Measurements from ENCODE around the gene HBS1L. TPM values are rescaled to one million over a fixed set of nuclear protein-coding genes. Genes with fewer than 3 reads are reported as not detected.

HBS1L gene
- total and polyA plus RNA-seq, 9 of the 15 experiments (the other 6 are each of a cell fraction or from before 2014, with no cell fraction given) = 101 to 199 (median 145) TPM

DNA sequence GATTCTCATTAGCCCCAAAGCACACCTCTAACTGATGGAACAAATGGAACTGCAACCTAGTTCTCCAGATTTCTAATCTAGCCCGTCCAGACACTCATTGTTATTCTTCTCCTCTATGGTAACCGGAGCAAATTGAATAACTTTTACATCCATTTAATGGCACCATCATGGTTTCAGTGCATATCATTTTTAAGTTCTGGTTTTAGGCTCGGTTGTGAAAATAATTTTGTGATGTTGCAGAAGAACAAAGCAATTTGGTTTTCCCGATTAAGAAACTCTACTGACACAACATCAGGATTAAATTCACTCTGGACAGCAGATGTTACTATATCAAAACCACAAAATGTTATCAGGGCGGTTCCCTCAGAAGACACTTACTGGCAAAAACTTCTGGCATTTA lies 42.5 kb upstream of the HBS1L start (continued):
- TF ChIP-seq, protein P1, sequence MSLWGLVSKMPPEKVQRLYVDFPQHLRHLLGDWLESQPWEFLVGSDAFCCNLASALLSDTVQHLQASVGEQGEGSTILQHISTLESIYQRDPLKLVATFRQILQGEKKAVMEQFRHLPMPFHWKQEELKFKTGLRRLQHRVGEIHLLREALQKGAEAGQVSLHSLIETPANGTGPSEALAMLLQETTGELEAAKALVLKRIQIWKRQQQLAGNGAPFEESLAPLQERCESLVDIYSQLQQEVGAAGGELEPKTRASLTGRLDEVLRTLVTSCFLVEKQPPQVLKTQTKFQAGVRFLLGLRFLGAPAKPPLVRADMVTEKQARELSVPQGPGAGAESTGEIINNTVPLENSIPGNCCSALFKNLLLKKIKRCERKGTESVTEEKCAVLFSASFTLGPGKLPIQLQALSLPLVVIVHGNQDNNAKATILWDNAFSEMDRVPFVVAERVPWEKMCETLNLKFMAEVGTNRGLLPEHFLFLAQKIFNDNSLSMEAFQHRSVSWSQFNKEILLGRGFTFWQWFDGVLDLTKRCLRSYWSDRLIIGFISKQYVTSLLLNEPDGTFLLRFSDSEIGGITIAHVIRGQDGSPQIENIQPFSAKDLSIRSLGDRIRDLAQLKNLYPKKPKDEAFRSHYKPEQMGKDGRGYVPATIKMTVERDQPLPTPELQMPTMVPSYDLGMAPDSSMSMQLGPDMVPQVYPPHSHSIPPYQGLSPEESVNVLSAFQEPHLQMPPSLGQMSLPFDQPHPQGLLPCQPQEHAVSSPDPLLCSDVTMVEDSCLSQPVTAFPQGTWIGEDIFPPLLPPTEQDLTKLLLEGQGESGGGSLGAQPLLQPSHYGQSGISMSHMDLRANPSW (CRISPR knock-in tag; IDR thresholded peaks at IDR 0.05) = no peak
- TF ChIP-seq HNRNPLL (IDR thresholded peaks at IDR 0.05; ENCODE audit: low read depth, low read length, poor library complexity, severe bottlenecking) (no peak), ZKSCAN3 (CRISPR knock-in tag; IDR thresholded peaks at IDR 0.05) (no peak), ZNF253 (CRISPR knock-in tag; conservative IDR thresholded peaks at IDR 0.05) (no peak), CTBP1 (IDR thresholded peaks at IDR 0.05; ENCODE audit: borderline replicate concordance) (peak; percentile 39; the same call in 1 of the 2 replicates), BRD9 (IDR thresholded peaks at IDR 0.05; ENCODE audit: low read depth, partially characterized antibody) (no peak), HDGF (IDR thresholded peaks at IDR 0.05) (no peak), NONO (IDR thresholded peaks at IDR 0.05; ENCODE audit: low read depth in 2 of 2, low read length in 1 of 2) (no peak), STAT5A (IDR thresholded peaks at IDR 0.05; ENCODE audit: borderline replicate concordance, low read length) (peak; percentile 61), ZFX (CRISPR knock-in tag; IDR thresholded peaks at IDR 0.05) (no peak), GTF2F1 (IDR thresholded peaks at IDR 0.05; ENCODE audit: low read depth, low read length) (no peak), BACH1 (tag; IDR thresholded peaks at IDR 0.05) (no peak), FOXM1 (IDR thresholded peaks at IDR 0.05; ENCODE audit: low read depth) (peak; percentile 46; the same call in 1 of the 2 replicates), FOXM1 (CRISPR knock-in tag; IDR thresholded peaks at IDR 0.05; ENCODE audit: low read depth) (no peak), PTRF (tag; IDR thresholded peaks at IDR 0.05) (no peak), HMGN3 (IDR thresholded peaks at IDR 0.05; ENCODE audit: borderline replicate concordance, extremely low read depth, insufficient read length, low read depth, low read length) (no peak), CHD4 (IDR thresholded peaks at IDR 0.05; ENCODE audit: insufficient read depth, insufficient replicate concordance, low read depth, low read length, poor library complexity, severe bottlenecking) (no peak), MBD2 (IDR thresholded peaks at IDR 0.05; ENCODE audit: borderline replicate concordance, low read depth) (no peak), ILK (tag; IDR thresholded peaks at IDR 0.05; ENCODE audit: borderline replicate concordance, low read depth) (no peak), CREBBP (IDR thresholded peaks at IDR 0.05; ENCODE audit: low read depth, low read length) (no peak), CEBPG (CRISPR knock-in tag; IDR thresholded peaks at IDR 0.05) (no peak), CEBPG (tag; conservative IDR thresholded peaks at IDR 0.05 in 1 of 2, IDR thresholded peaks at IDR 0.05 in 1 of 2) (no peak), SMARCA4 (IDR thresholded peaks at IDR 0.05) (peak; percentile 90), ERF (CRISPR knock-in tag; IDR thresholded peaks at IDR 0.05) (no peak), GABPB2 (CRISPR knock-in tag; conservative IDR thresholded peaks at IDR 0.05) (no peak)
- TF ChIP-seq, protein P2, sequence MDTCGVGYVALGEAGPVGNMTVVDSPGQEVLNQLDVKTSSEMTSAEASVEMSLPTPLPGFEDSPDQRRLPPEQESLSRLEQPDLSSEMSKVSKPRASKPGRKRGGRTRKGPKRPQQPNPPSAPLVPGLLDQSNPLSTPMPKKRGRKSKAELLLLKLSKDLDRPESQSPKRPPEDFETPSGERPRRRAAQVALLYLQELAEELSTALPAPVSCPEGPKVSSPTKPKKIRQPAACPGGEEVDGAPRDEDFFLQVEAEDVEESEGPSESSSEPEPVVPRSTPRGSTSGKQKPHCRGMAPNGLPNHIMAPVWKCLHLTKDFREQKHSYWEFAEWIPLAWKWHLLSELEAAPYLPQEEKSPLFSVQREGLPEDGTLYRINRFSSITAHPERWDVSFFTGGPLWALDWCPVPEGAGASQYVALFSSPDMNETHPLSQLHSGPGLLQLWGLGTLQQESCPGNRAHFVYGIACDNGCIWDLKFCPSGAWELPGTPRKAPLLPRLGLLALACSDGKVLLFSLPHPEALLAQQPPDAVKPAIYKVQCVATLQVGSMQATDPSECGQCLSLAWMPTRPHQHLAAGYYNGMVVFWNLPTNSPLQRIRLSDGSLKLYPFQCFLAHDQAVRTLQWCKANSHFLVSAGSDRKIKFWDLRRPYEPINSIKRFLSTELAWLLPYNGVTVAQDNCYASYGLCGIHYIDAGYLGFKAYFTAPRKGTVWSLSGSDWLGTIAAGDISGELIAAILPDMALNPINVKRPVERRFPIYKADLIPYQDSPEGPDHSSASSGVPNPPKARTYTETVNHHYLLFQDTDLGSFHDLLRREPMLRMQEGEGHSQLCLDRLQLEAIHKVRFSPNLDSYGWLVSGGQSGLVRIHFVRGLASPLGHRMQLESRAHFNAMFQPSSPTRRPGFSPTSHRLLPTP (IDR thresholded peaks at IDR 0.05; ENCODE audit: borderline replicate concordance, extremely low read depth, insufficient read length) = no peak
